BLaER1 (cell line): ENCODE data around the gene NAA20.

Experiments
- H3K27ac ChIP-seq: shearing (Covaris generic); formaldehyde crosslinking; 2 replicates; pipeline ENCODE4 v1.8.1; 2022
- H3K27me3 ChIP-seq: shearing (Covaris generic); formaldehyde crosslinking; 2 replicates; pipeline ENCODE4 v1.8.1; 2022
- H3K36me3 ChIP-seq: shearing (Covaris generic); formaldehyde crosslinking; 2 replicates; pipeline ENCODE4 v1.8.1; 2022
- H3K4me1 ChIP-seq: shearing (Covaris generic); formaldehyde crosslinking; 2 replicates; pipeline ENCODE4 v1.8.1; 2022
- H3K4me2 ChIP-seq: shearing (Covaris generic); formaldehyde crosslinking; 2 replicates; pipeline ENCODE4 v1.8.1; 2022
- H3K4me3 ChIP-seq: shearing (Covaris generic); formaldehyde crosslinking; 2 replicates; pipeline ENCODE4 v1.8.1; 2022
- H3K9ac ChIP-seq: shearing (Covaris generic); formaldehyde crosslinking; 2 replicates; pipeline ENCODE4 v1.8.1; 2022
- H3K9me3 ChIP-seq: shearing (Covaris generic); formaldehyde crosslinking; 2 replicates; pipeline ENCODE4 v1.8.1; 2022
- H4K20me1 ChIP-seq: shearing (Covaris generic); formaldehyde crosslinking; 2 replicates; pipeline ENCODE4 v1.8.1; 2022
- Cebpa-rat ChIP-seq: shearing (Covaris generic); IDR thresholded peaks from 2 replicates; pipeline ENCODE4 v1.8.1; 2022

NAA20 gene

GRCh38 chr20:19974630-19975435 lies 42.3 kb upstream of the NAA20 start:
- peak overlapping the region; percentile 93 for H3K4me2 ChIP-seq

GRCh38 chr20:19975436-19975799 lies 41.7 kb upstream of the NAA20 start:
- Histone ChIP-seq H3K36me3 (0 out of 2 replicates have a peak, but pooled peaks cover 4% of the 10 kb centered on the region), H3K4me1 (peaks cover 45% of the 10 kb centered on the region), H4K20me1 (no peaks in the 10 kb centered on the region), H3K9me3 (0 out of 2 replicates have a peak, but pooled peaks cover 5% of the 10 kb centered on the region), H3K27ac (peak overlapping the region; percentile 79), H3K27me3 (no peaks in the 10 kb centered on the region), H3K4me3 (peak overlapping the region; percentile 67), H3K9ac (peak overlapping the region; percentile 77), H3K4me2 (peak overlapping the region; percentile 93)
- TF ChIP-seq Cebpa-rat = no peak

More at GRCh38 chr20:19974630-19975435, 42.3 kb upstream of the NAA20 start:
- Histone ChIP-seq H3K27ac (peak overlapping the region; percentile 79), H3K27me3 (no peaks in the 10 kb centered on the region), H3K9ac (peak overlapping the region; percentile 77), H3K36me3 (0 out of 2 replicates have a peak, but pooled peaks cover 4% of the 10 kb centered on the region), H4K20me1 (no peaks in the 10 kb centered on the region), H3K4me1 (peaks cover 45% of the 10 kb centered on the region), H3K9me3 (0 out of 2 replicates have a peak, but pooled peaks cover 5% of the 10 kb centered on the region), H3K4me3 (peak overlapping the region; percentile 67)
- peak; percentile 84; the same call in 1 of the 2 replicates for TF ChIP-seq Cebpa-rat

GRCh38 chr20:19975901-19976300 lies 41.3 kb upstream of the NAA20 start:
- H4K20me1 ChIP-seq = no peaks in the 10 kb centered on the region
- 0 out of 2 replicates have a peak, but pooled peaks cover 5% of the 10 kb centered on the region for H3K9me3 ChIP-seq
- peaks cover 45% of the 10 kb centered on the region for H3K4me1 ChIP-seq
- H3K4me2 ChIP-seq = peak overlapping the region; percentile 93
- 0 out of 2 replicates have a peak, but pooled peaks cover 4% of the 10 kb centered on the region for H3K36me3 ChIP-seq
- no peak for TF ChIP-seq Cebpa-rat
- H3K9ac ChIP-seq = peak overlapping the region; percentile 77; the same call in 1 of the 2 replicates
- peak overlapping the region; percentile 48; the same call in 1 of the 2 replicates for H3K27ac ChIP-seq
- H3K4me3 ChIP-seq = peak overlapping the region; percentile 67
- H3K27me3 ChIP-seq = no peaks in the 10 kb centered on the region

GRCh38 chr20:19976595-19977372 lies 40.4 kb upstream of the NAA20 start:
- peak overlapping the region; percentile 48 for H3K27ac ChIP-seq
- peak overlapping the region; percentile 93 for H3K4me2 ChIP-seq
- H3K9ac ChIP-seq = peak overlapping the region; percentile 77; the same call in 1 of the 2 replicates

GRCh38 chr20:19977373-19977770 lies 39.8 kb upstream of the NAA20 start:
- Histone ChIP-seq H3K27ac (peak overlapping the region; percentile 48; the same call in 1 of the 2 replicates), H3K4me2 (peak overlapping the region; percentile 93), H3K9ac (peak overlapping the region; percentile 77; the same call in 1 of the 2 replicates), H3K9me3 (0 out of 2 replicates have a peak, but pooled peaks cover 5% of the 10 kb centered on the region), H4K20me1 (no peaks in the 10 kb centered on the region), H3K27me3 (no peaks in the 10 kb centered on the region), H3K36me3 (peaks cover 4% of the 10 kb centered on the region; the same call in 1 of the 2 replicates), H3K4me1 (peaks cover 45% of the 10 kb centered on the region), H3K4me3 (peak overlapping the region; percentile 67; the same call in 1 of the 2 replicates)
- TF ChIP-seq Cebpa-rat = no peak

More at GRCh38 chr20:19976595-19977372, 40.4 kb upstream of the NAA20 start:
- peaks cover 45% of the 10 kb centered on the region for H3K4me1 ChIP-seq
- H3K9me3 ChIP-seq = 0 out of 2 replicates have a peak, but pooled peaks cover 5% of the 10 kb centered on the region
- no peaks in the 10 kb centered on the region for H3K27me3 ChIP-seq
- H3K36me3 ChIP-seq = 0 out of 2 replicates have a peak, but pooled peaks cover 4% of the 10 kb centered on the region
- no peak for TF ChIP-seq Cebpa-rat
- peak overlapping the region; percentile 67; the same call in 1 of the 2 replicates for H3K4me3 ChIP-seq
- H4K20me1 ChIP-seq = no peaks in the 10 kb centered on the region

- no peak for TF ChIP-seq Cebpa-rat
- H3K27me3 ChIP-seq = no peaks in the 10 kb centered on the region
- no peaks in the 10 kb centered on the region for H4K20me1 ChIP-seq
- H3K27ac ChIP-seq = no peak overlapping the region
- H3K4me3 ChIP-seq = no peak overlapping the region
- peaks cover 4% of the 10 kb centered on the region; the same call in 1 of the 2 replicates for H3K36me3 ChIP-seq
- no peak overlapping the region for H3K4me2 ChIP-seq
- 0 out of 2 replicates have a peak, but pooled peaks cover 5% of the 10 kb centered on the region for H3K9me3 ChIP-seq
- peaks cover 38% of the 10 kb centered on the region for H3K4me1 ChIP-seq
- H3K9ac ChIP-seq = no peak overlapping the region
Observed at GRCh38 chr20:19978511-19979210, 38.5 kb upstream of the NAA20 start.

- no peaks in the 10 kb centered on the region for H3K27me3 ChIP-seq
- no peak overlapping the region for H3K4me3 ChIP-seq
- H3K9me3 ChIP-seq = 0 out of 2 replicates have a peak, but pooled peaks cover 12% of the 10 kb centered on the region
- peaks cover 4% of the 10 kb centered on the region; the same call in 1 of the 2 replicates for H3K36me3 ChIP-seq
- no peak overlapping the region for H3K9ac ChIP-seq
- no peaks in the 10 kb centered on the region for H4K20me1 ChIP-seq
- no peak overlapping the region for H3K27ac ChIP-seq
- H3K4me2 ChIP-seq = no peak overlapping the region
- TF ChIP-seq Cebpa-rat = no peak
- peaks cover 18% of the 10 kb centered on the region for H3K4me1 ChIP-seq
Observed at GRCh38 chr20:19981031-19981451, 36.1 kb upstream of the NAA20 start.

- no peak for TF ChIP-seq Cebpa-rat
- Histone ChIP-seq H3K9ac (no peak overlapping the region), H3K9me3 (0 out of 2 replicates have a peak, but pooled peaks cover 7% of the 10 kb centered on the region), H3K4me2 (no peak overlapping the region), H3K4me1 (peaks cover 7% of the 10 kb centered on the region), H4K20me1 (no peaks in the 10 kb centered on the region), H3K27me3 (no peaks in the 10 kb centered on the region), H3K4me3 (no peak overlapping the region), H3K36me3 (peaks cover 6% of the 10 kb centered on the region; the same call in 1 of the 2 replicates), H3K27ac (no peak overlapping the region)
Observed at GRCh38 chr20:19986419-19986818, 30.7 kb upstream of the NAA20 start.

- Histone ChIP-seq H3K4me2 (no peak overlapping the region), H3K9me3 (0 out of 2 replicates have a peak, but pooled peaks cover 7% of the 10 kb centered on the region), H3K9ac (no peak overlapping the region), H3K27ac (no peak overlapping the region), H3K36me3 (peaks cover 6% of the 10 kb centered on the region; the same call in 1 of the 2 replicates), H4K20me1 (no peaks in the 10 kb centered on the region), H3K27me3 (no peaks in the 10 kb centered on the region), H3K4me1 (peaks cover 14% of the 10 kb centered on the region), H3K4me3 (no peak overlapping the region)
- TF ChIP-seq Cebpa-rat = no peak
Observed at GRCh38 chr20:19987046-19987445, 30.1 kb upstream of the NAA20 start.
